Suprapubic skin (tissue), 3 donors: ENCODE measurements around the gene FBXW9.

ENCODE experiments used
- POLR2A ChIP-seq, 2 donors: fragments of 450-650 bp; IDR thresholded peaks; one replicate each; pipeline ENCODE4 v1.6.1; 2017; ENCODE audit warnings: antibody characterized with exemption in 2 of 2, mild to moderate bottlenecking in 2 of 2, moderate library complexity in 2 of 2
- TF ChIP-seq, protein P1 (sequence below), 2 donors: fragments of 200-600 bp in 1 of 2; fragments of 450-650 bp in 1 of 2; sonication (generic) in 1 of 2; IDR thresholded peaks; one replicate each; pipeline ENCODE4 v1.5.1; 2016 to 2019; ENCODE audit warnings: antibody characterized with exemption in 2 of 2, mild to moderate bottlenecking in 1 of 2, moderate library complexity in 1 of 2

DNA sequence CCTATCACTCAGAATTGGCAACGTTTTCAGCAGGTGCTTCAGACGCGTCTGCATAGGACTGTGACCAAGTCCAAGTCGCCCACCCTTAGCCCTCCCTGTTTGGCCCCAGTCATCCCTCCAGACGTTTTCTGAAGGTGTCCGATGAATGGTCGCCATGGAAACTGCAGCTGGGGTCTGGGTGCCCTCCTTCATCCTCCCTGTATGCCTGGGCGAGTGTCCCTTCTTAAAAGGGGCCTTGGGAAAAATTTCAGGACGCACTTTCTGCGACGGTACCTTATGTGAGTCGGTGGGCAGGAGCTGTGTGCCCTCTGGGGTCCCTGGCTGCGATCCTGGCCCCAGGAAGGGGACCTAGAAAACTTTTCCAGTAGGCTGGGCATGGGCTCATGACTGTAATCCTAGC lies 55.0 kb downstream of the FBXW9 start:
- no peak for TF ChIP-seq POLR2A (IDR thresholded peaks at IDR 0.05)
- TF ChIP-seq, protein P1, sequence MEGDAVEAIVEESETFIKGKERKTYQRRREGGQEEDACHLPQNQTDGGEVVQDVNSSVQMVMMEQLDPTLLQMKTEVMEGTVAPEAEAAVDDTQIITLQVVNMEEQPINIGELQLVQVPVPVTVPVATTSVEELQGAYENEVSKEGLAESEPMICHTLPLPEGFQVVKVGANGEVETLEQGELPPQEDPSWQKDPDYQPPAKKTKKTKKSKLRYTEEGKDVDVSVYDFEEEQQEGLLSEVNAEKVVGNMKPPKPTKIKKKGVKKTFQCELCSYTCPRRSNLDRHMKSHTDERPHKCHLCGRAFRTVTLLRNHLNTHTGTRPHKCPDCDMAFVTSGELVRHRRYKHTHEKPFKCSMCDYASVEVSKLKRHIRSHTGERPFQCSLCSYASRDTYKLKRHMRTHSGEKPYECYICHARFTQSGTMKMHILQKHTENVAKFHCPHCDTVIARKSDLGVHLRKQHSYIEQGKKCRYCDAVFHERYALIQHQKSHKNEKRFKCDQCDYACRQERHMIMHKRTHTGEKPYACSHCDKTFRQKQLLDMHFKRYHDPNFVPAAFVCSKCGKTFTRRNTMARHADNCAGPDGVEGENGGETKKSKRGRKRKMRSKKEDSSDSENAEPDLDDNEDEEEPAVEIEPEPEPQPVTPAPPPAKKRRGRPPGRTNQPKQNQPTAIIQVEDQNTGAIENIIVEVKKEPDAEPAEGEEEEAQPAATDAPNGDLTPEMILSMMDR (IDR thresholded peaks at IDR 0.05), result no peak
